Colon (tissue), 2 donors: ENCODE data around the gene LTO1.

Source experiments
- FAIRE-seq: peaks from 2 replicates; lab custom pipeline; 2012; peaks lifted over from hg19 to GRCh38; lab: Jason Lieb, UNC
- donor health status: control.
- donor health status: control.

The LTO1 gene

DNA sequence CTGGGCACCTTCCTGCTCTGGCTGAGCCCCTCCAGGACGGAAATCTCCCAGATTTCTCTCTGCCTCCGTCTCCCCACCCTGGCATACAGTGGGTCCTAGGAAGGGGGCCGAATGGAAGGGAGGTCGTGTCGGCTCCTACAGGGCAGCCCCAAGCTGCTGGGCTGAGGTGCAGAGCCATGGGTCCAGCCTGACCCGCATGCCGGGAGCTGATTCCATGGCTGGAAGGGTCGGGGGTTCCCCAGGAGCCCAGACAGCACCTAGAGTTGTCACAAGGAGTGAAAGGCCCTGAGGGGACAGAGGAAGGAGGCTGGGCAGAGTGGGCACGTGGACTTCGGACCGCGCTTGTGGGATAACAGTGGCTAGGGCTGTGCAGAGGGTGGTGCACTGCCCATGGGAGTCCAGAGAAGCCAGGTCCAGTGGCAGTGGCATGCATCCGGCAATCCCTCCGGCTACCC is 17.7 kb downstream of the LTO1 start:
- no peak for FAIRE-seq

DNA sequence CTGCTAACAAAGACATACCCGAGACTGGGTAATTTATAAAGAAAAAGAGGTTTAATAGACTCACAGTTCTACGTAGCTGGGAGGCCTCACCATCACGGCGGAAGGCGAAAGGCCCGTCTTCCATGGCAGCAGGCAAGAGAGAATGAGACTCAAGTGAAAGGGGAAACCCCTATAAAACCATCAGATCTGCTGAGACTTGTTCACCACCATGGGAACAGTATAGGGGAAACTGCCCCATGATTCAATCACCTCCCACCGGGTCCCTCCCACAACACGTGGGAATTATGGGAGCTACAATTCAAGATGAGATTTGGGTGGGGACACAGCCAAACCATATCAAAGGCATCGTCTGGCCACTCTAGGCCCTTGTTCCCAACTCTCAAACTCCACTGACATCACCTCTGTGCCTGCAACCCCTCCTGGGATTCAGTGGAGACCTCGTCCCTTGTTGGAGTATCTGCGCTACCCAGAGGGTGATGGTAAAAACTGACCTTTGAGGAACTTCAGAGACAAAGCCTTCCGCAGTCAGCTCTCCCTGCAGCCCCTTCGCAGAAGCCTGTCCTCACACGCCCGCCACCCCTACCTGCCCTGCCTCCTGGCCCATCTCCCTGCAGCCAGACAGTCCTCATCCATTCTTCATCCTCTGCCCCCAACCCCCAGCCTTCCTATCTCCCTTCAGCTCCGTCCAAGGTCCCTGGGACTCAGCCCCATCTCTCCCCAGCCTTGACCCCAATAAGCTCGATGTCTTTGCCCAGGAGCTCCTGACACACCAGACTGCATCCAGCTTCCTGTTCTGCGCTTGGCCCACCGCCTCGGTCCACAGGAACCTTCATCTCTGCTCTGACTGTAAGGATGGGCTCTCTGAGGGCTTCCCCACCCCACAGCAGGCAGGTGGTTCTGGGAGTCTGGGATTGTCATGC is 18.4 kb downstream of the LTO1 start:
- no peak for FAIRE-seq

DNA sequence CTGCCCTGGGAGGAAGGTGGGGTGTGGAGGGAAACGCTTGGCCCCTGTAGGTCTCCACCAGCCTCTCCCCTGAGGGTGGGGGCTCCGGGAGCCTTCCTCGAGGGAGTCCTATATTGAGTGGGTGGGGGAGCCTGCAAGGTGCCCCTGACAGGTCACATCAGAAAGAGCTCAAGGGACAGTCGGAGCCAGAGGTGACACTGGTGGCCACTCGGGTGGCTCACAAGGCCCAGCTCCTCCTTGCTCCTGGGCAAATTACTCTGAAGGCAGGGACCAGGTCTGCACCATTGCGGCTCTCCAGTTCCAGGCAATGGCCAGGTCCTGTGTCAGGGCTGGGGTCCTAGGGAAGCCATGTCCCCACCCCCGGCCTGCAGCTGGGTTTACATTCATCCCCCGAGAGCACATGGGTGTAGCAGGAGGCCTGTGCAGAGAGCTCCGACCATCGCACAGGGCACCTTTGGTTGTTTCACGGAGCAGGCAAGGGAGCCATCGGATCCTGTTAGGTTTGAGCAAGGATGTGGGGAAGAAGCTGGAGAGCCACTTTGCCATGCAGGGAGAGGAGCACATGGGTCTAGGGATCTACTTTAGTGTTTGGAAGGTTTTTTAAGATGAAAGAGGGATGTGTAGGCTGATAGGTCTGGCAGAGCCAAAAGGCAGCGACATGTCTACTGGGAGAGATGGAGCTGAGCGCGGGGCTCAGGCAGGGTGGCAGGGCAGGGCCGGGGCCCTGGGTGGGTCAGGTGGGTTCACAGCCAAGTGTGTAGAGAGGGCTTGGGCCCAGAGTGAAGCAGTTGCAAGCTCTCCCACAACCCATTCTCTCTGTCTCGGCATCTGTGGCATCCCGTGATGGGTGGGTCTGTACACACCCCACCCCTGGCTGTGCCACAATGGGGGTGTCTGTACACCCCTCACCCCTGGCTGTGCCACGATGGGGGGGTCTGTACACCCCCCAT is 19.4 kb downstream of the LTO1 start:
- no peak for FAIRE-seq

DNA sequence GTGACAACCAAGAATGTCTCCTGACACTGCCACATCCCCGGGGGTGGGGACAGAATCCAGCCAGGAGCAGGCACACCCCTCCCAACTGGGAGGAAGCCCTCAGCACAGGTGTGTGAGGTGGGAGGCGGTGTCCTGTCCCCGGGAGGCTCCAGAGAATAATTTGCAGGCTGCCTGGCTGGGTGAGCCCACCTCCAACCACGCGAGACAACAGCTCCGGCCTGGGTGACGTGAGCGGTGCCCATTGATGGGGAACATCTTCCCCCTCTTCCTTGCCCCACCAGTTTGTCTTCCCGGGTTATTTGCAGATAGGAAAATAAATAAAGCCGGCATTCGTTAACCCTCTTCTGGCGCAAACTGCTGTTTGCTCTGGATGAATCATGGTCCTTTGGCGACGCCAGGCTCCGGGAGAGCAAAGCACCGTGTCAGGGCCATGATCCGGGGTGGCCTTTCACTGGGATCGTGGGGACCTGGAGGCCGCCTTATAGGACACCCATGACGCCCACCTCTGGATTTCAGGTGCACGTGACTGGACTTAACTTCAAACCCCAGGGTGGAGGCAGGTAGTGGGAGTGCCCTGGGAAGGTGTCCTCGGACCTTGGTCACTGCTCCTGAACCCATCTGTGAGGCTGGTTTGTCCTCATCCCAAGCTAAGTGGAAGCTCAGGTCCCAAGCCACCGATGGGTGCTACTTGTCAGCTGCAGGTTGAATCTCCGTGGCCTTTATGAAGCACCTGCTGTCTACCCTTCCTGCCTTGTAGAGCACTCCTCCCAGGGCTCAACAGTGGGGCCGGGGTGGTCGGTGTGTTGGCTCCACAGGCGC is 20.3 kb downstream of the LTO1 start:
- FAIRE-seq: no peak

DNA sequence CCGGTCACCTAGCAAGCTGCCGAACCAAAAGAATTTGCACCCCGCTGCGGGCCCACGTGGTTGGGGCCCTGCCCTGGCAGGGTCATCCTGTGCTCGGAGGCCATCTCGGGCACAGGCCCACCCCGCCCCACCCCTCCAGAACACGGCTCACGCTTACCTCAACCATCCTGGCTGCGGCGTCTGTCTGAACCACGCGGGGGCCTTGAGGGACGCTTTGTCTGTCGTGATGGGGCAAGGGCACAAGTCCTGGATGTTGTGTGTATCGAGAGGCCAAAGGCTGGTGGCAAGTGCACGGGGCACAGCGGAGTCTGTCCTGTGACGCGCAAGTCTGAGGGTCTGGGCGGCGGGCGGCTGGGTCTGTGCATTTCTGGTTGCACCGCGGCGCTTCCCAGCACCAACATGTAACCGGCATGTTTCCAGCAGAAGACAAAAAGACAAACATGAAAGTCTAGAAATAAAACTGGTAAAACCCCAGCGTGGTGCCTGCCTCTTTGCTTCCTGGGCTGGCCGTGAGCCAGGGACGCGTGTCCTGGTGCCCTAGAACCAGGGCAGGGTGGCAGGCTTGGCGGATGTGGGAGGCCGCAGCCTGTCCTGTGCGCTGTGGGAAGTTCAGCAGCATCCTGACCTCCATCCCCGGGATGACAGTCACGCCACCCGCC is 21.0 kb downstream of the LTO1 start:
- FAIRE-seq: no peak

DNA sequence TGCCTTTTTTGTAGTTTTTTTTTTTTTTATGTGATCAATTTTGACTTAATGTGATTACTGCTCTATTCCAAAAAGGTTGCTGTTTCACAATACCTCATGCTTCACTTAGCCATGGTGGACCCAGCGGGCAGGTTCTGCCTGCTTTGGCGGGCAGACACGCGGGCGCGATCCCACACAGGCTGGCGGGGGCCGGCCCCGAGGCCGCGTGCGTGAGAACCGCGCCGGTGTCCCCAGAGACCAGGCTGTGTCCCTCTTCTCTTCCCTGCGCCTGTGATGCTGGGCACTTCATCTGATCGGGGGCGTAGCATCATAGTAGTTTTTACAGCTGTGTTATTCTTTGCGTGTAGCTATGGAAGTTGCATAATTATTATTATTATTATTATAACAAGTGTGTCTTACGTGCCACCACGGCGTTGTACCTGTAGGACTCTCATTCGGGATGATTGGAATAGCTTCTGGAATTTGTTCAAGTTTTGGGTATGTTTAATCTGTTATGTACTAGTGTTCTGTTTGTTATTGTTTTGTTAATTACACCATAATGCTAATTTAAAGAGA is 21.7 kb downstream of the LTO1 start:
- FAIRE-seq: no peak

DNA sequence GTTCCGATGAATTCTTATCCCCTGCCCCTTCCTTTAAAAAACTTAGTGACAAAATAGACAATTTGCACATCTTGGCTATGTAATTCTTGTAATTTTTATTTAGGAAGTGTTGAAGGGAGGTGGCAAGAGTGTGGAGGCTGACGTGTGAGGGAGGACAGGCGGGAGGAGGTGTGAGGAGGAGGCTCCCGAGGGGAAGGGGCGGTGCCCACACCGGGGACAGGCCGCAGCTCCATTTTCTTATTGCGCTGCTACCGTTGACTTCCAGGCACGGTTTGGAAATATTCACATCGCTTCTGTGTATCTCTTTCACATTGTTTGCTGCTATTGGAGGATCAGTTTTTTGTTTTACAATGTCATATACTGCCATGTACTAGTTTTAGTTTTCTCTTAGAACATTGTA is 22.2 kb downstream of the LTO1 start:
- FAIRE-seq: no peak

DNA sequence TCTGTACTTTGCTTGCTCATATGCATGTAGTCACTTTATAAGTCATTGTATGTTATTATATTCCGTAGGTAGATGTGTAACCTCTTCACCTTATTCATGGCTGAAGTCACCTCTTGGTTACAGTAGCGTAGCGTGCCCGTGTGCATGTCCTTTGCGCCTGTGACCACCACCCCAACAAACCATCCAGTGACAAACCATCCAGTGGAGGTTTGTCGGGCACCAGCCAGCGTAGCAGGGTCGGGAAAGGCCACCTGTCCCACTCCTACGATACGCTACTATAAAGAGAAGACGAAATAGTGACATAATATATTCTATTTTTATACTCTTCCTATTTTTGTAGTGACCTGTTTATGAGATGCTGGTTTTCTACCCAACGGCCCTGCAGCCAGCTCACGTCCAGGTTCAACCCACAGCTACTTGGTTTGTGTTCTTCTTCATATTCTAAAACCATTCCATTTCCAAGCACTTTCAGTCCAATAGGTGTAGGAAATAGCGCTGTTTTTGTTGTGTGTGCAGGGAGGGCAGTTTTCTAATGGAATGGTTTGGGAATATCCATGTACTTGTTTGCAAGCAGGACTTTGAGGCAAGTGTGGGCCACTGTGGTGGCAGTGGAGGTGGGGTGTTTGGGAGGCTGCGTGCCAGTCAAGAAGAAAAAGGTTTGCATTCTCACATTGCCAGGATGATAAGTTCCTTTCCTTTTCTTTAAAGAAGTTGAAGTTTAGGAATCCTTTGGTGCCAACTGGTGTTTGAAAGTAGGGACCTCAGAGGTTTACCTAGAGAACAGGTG is 23.1 kb downstream of the LTO1 start:
- no peak for FAIRE-seq

DNA sequence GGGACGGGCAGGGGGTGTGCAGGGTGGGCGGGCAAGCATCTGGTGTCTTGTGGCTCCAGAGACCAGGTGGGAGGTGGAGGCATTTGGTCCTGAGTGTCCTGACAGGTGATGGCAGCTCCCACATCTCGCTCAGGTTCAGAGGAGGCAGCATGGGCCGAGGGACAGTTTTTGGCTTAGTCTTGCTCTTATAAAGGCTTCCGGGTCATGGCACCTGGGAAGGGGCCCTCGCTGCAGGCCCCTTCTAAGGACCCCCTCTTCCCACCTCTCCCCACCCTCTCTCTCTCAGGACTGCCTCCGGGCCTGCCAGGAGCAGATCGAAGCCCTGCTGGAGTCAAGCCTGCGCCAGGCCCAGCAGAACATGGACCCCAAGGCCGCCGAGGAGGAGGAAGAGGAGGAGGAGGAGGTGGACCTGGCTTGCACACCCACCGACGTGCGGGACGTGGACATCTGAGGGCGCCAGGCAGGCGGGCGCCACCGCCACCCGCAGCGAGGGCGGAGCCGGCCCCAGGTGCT is 24.3 kb downstream of the LTO1 start:
- FAIRE-seq: no peak

DNA sequence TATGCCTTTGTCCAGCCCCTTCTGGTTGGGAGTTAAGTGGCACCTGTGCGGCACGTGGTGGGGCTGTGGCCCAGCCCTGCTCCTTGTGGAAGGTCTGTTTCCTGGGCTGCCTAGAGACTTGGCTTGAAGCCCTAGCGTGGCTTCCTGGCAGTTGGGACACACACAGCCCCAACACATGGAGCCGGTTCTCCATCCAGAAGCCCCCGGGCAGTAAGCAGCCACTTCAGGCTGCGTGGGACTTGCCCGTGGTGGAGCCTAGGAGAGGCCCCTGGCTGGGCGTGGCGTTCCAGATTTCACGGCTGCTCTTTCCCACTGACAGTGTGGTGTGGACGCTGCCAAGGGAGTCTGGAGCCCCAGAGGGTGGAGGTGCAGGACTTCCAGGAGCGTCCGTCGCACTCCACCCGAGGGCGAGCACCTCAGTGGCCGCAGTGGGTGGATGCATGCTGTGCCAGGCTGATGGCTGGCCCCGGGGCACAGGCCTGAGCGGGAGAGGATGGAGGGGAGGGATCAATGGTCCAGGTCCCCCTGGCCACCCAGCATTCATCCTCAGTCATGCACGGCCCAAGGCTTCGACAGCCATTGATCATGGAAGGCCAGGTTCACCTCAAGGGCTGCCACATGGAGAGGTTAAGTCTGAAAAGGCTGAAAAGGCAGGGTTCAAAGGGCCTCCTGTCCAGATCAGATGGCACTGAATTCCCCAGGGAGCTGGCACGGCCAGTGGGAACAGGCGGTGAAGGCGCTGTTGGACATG is 24.9 kb downstream of the LTO1 start:
- no peak for FAIRE-seq

DNA sequence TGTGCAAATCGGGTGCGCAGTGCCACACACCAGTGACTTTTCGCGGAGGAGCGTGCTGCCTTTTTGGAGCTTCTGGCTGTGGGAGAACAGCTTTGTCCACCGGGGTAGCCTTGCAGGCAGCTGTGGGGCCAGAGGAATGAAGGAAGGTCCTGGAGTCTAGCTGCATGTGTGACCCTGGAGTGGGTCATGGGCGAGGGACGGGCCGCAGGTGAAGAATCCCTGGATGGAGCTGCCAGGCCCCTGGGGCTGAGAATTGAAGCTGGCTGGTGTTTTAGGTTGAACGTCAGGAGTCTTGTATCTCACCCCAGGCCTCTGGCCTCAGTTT is 25.6 kb downstream of the LTO1 start:
- FAIRE-seq: no peak

DNA sequence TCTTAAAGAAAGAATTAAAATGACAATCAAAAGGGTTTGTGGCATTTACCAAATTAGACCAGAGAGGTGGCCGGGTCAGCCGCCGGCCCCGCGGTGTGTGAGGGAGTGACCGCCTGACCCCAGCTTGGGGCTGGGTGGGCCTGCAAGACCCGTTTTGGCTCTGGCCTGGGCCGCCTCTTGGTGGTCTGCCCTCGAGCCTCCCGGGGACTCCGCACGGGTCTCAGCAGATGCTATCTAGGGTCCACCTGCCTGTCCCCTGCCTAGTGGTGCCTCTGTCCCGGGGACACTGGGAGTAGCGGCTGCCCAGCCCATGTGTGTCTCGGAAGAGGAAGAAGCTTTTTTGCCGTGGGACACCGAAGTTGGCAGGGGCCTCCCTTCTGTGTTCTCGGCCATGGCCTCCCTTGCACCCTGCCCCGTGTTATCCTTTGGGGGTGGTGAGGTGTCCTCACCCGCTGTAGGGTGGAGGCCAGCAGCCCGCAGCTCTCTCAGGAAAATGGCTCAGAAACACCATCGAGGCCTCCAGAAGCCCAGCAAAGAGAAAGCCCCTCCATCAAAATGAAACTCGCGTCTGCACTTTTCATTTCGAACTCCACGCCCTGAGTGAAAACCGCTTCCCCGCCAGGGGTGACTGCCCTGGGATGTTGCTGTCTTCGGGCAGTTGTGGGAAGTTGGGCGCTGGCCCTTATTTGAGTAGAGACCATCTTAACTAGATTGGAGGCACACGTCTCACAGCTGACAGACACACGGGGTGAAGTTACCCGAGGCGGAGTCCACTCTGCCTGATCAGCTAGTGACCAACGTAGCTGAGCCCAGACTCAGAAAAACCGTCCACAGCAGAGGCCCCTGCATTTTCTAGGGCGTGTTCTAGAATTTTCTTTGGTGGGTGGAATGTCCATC is 26.2 kb downstream of the LTO1 start:
- no peak for FAIRE-seq

DNA sequence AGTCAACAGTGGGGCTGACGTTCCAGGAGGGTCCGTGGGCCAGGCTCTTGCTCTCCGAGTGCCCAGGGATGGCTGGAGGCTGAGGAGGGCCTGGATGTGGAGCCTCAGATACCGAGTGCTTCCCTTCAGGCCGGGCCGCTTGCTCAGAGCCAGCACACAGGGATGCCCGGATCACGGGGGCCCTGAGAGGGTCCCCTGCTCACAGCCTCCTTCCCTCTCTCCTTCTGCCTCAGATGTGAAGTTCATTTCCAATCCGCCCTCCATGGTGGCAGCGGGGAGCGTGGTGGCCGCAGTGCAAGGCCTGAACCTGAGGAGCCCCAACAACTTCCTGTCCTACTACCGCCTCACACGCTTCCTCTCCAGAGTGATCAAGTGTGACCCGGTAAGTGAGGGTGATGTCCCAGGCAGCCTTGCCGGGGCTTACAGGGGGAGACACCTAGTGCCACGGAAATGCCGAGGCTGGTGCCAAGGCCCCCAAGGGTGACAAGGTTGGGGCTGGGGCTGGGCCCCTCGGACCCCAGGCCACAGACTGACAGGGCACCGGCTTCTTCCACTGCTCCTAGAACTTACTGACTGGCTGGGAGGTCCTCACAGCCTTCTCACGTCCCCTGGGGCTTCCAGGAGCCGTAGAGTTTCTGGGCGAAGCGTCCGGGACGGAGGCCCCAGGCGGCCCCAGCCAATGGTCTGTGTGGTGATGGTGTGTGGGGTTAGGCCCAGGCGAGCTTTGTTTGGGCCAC is 27.2 kb downstream of the LTO1 start:
- no peak for FAIRE-seq

DNA sequence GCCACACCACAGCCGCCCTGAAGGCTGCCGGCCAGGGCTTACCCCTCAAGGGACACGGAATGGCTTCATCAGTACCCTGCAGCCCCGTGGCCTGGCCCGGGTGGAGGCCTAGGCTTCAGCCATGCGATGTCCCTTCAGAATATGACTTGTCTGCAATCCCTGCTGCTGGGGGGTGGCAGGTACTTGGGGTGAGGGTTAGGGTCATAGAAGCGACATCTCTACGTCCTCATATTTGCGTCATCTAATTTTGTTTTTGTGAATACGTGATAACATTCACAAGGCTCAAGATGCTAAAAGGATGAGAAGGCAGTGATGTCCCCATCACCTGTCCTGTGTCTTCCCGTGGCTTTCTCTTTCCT is 27.8 kb downstream of the LTO1 start:
- no peak for FAIRE-seq

DNA sequence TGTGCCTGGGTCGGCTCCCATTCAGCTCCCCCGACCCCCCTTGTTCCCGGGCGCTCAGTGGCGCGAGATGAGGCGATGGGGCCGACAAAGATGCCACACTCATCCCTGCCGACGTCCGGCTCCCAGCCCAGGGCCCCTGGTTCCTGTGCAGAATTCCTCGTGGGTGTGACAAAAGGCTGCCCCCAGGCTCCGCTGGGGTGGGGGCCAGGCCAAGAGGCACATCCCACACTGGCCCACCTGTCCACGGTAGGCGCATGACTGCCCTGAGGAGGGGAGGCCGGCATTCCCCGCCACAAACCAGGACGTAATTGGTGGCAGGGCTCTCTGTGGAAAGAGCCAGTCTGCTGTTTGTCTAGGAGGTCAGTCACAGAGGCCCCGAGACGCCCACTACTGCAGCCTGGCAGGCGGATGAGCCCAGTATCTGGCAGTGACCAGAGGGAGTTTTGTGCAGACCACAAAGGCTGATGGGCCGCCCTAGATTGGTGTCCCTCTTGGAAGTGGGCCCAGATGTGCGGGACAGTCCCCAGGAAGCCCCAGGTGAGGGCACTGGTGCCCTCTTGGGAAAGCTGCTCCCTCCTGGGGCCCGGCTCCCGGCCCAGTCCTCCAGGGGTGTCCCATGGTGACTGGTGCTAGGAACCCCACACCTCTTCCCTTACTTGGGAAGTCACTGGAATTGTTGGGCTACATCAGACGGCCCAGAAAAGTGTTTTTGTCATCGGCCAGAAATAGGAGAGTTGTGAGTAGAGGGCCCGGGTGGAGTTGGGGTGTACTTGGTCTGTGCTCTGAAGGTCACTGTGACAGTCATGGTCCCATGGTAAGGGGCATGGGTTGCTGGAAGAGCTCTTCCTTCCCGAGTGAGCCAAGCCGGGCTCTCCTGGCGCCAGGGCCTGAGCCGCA is 28.4 kb downstream of the LTO1 start:
- FAIRE-seq: no peak

DNA sequence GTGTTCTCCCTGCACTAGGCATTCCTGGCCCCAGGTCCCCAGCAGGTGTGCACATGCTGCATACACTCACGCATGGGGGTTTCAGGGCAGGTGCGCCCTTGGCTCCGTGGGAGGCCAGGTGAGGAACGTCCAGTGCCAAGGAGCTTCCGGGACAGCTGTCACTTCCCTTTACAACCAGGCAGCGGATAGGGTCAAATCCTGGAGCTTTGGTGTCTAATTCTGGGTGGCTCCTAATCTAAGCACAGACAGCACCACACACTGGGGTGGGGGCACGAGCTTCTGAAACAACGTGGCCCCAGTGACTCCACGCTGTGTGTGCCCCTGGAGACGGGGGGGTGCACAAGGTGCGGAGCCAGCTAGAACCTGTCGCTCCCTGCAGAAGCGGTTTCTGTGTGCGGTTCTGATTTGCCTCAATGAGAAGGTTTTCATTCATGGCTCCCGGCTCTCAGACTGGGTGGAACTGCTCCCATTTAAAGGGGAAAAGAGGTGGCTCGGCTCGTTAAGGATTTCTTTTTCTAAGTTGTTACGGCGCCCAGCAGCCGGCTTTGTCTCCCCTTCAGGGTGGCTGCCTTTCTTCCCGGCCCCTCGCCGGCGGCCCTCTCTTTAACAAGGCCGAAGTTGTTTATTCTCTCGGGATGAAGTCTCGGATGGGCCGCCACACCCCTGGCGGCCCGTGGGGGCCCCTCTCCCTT is 29.2 kb downstream of the LTO1 start:
- FAIRE-seq: no peak
